IMR-90 (cell line): ENCODE data around the gene DNASE2B. TPM values are rescaled to one million over a fixed set of nuclear protein-coding genes. Genes with fewer than 3 reads are reported as not detected.

Source experiments
- ATAC-seq: fragments of 200-7000 bp; cut with Tn5 transposase; 2 replicates; pipeline ENCODE4 v1.9.1; 2020; ENCODE audit warnings: low read depth, mild to moderate bottlenecking, moderate library complexity
- BruUV-seq: library from RNA; stranded (reverse); fragments of 400-500 nt; replicated peaks from 2 replicates; lab custom pipeline; 2021; lab: Mats Ljungman, UMichigan
- CTCF ChIA-PET: fragments of 300-600 bp; formaldehyde crosslinking; extraction: SDS; loops from one replicate; lab custom pipeline; 2021; ENCODE audit warnings: antibody characterized with exemption; lab: Yijun Ruan, JAX
- POLR2A ChIA-PET: fragments of 300-600 bp; sonication (Branson Sonifier 250); formaldehyde crosslinking; loops from one replicate; lab custom pipeline; 2022; ENCODE audit warnings: antibody characterized with exemption; ENCODE audit not compliant: unreplicated experiment; lab: Charles Lee
- DNase-seq: peaks from one replicate; pipeline ENCODE4 v3.0.0; 2013
- H2AFZ ChIP-seq: replicated peaks from 2 replicates; pipeline ENCODE3; 2013; ENCODE audit warnings: low read length, mild to moderate bottlenecking; ENCODE audit not compliant: poor library complexity
- H2AK5ac ChIP-seq: 2 replicates; pipeline ENCODE4 v1.6.1; 2013; ENCODE audit warnings: low read depth, low read length, inconsistent platforms
- H2AK9ac ChIP-seq: replicated peaks from 2 replicates; pipeline ENCODE3; 2013; ENCODE audit warnings: mild to moderate bottlenecking, low read depth, low read length, moderate library complexity; ENCODE audit not compliant: poor library complexity
- H2BK120ac ChIP-seq: 2 replicates; pipeline ENCODE4 v1.6.1; 2013; ENCODE audit warnings: low read depth, low read length, inconsistent platforms
- H2BK15ac ChIP-seq: 3 replicates; pipeline ENCODE4 v1.6.1; 2013; ENCODE audit warnings: low read depth, low read length, inconsistent platforms
- H2BK20ac ChIP-seq: 2 replicates; pipeline ENCODE4 v1.6.1; 2013; ENCODE audit warnings: low read depth, mild to moderate bottlenecking, inconsistent platforms, low read length, moderate library complexity
- H2BK5ac ChIP-seq: 2 replicates; pipeline ENCODE4 v1.6.1; 2013; ENCODE audit warnings: mild to moderate bottlenecking, low read depth, low read length, inconsistent platforms; ENCODE audit not compliant: poor library complexity, severe bottlenecking
- H3K14ac ChIP-seq: replicated peaks from 2 replicates; pipeline ENCODE4 v1.6.1; 2013; ENCODE audit warnings: low read depth, low read length, inconsistent platforms
- H3K18ac ChIP-seq: 2 replicates; pipeline ENCODE4 v1.6.1; 2013; ENCODE audit warnings: low read depth, low read length, control low read depth
- H3K23ac ChIP-seq: 2 replicates; pipeline ENCODE4 v1.6.1; 2013; ENCODE audit warnings: low read depth, low read length, inconsistent platforms
- H3K27ac ChIP-seq: 2 replicates; pipeline ENCODE4 v1.5.1; 2013; ENCODE audit warnings: mild to moderate bottlenecking, control low read depth, low read length; ENCODE audit not compliant: insufficient read depth
- H3K27me3 ChIP-seq: 2 replicates; pipeline ENCODE4 v1.6.1; 2013; ENCODE audit warnings: low read length; ENCODE audit not compliant: control insufficient read depth, insufficient read depth
- H3K36me3 ChIP-seq: 2 replicates; pipeline ENCODE4 v1.6.1; 2013; ENCODE audit warnings: low read length, mixed read lengths; ENCODE audit not compliant: control insufficient read depth, insufficient read depth
- H3K4ac ChIP-seq: 2 replicates; pipeline ENCODE4 v1.6.1; 2013; ENCODE audit warnings: low read depth, low read length, inconsistent platforms
- H3K4me1 ChIP-seq: 2 replicates; pipeline ENCODE4 v1.6.1; 2013; ENCODE audit warnings: low read length, mixed read lengths; ENCODE audit not compliant: control insufficient read depth, insufficient read depth
- H3K4me2 ChIP-seq: 2 replicates; pipeline ENCODE4 v1.6.1; 2013; ENCODE audit warnings: low read depth, mild to moderate bottlenecking, control low read depth, low read length, moderate library complexity
- H3K4me3 ChIP-seq: 2 replicates; pipeline ENCODE4 v1.5.1; 2013; ENCODE audit warnings: low read depth, mild to moderate bottlenecking, control low read depth, low read length, moderate library complexity; ENCODE audit not compliant: insufficient read depth
- H3K56ac ChIP-seq: 2 replicates; pipeline ENCODE4 v1.6.1; 2013; ENCODE audit warnings: low read length, inconsistent platforms; ENCODE audit not compliant: insufficient read depth; ENCODE audit errors: extremely low read depth
- H3K79me1 ChIP-seq, 2 experiments: 2 replicates each; pipeline ENCODE4 v1.6.1; 2013; ENCODE audit warnings: low read length in 2 of 2, inconsistent platforms in 1 of 2, low read depth in 1 of 2
- H3K9ac ChIP-seq: 2 replicates; pipeline ENCODE4 v1.6.1; 2013; ENCODE audit warnings: low read depth, low read length, control low read depth
- H3K9me1 ChIP-seq: 2 replicates; pipeline ENCODE4 v1.6.1; 2013; ENCODE audit warnings: low read length, inconsistent platforms; ENCODE audit not compliant: insufficient read depth
- H3K9me3 ChIP-seq: 2 replicates; pipeline ENCODE4 v1.6.1; 2013; ENCODE audit warnings: low read length; ENCODE audit not compliant: control insufficient read depth, insufficient read depth
- H4K20me1 ChIP-seq: 2 replicates; pipeline ENCODE4 v1.6.1; 2013; ENCODE audit warnings: low read length, inconsistent platforms; ENCODE audit not compliant: insufficient read depth
- H4K5ac ChIP-seq: 2 replicates; pipeline ENCODE4 v1.6.1; 2013; ENCODE audit warnings: mild to moderate bottlenecking, low read depth, low read length, control low read depth
- H4K8ac ChIP-seq, 2 experiments: 2 replicates each; pipeline ENCODE4 v1.6.1; 2013; ENCODE audit warnings: low read depth in 2 of 2, low read length in 2 of 2, control low read depth in 1 of 2, inconsistent platforms in 1 of 2
- H4K91ac ChIP-seq: 2 replicates; pipeline ENCODE4 v1.6.1; 2013; ENCODE audit warnings: low read depth, low read length, inconsistent platforms; ENCODE audit not compliant: insufficient read depth
- RAD21 ChIP-seq: IDR thresholded peaks from 2 replicates; pipeline ENCODE4 v1.6.1; 2012; ENCODE audit warnings: low read length, improper control_type of control experiment
- RFX5 ChIP-seq: IDR thresholded peaks from 2 replicates; pipeline ENCODE4 v1.8.0; 2012; ENCODE audit warnings: low read depth, mild to moderate bottlenecking, low read length, moderate library complexity
- WGBS, 2 experiments: methylation state at CpG; one replicate each; pipeline versions ENCODE4 v1.1.5 to v1.1.7; 2013; ENCODE audit warnings: missing lambda C conversion rate in 2 of 2; ENCODE audit not compliant: insufficient read length in 1 of 2; ENCODE audit errors: extremely low coverage in 2 of 2; 5-methylcytosine and 5-hydroxymethylcytosine counted together
- dilution Hi-C: fragments of 300-500 bp; cut with HindIII; formaldehyde crosslinking; loops from one replicate; pipeline ENCODE4 v1.14.3; 2018; ENCODE audit warnings: low sequenced_read_pairs; ENCODE audit not compliant: unreplicated experiment
- in situ Hi-C: fragments of 300-500 bp; cut with MboI; formaldehyde crosslinking; loops from 3 replicates; pipeline ENCODE4 v1.14.3; 2019; ENCODE audit warnings: low sequenced_read_pairs, inconsistent platforms, mixed read lengths
- intact Hi-C: fragments of 100-400 bp; cut with micrococcal nuclease; formaldehyde crosslinking; loops from 2 replicates; pipeline ENCODE4 v1.10.0; 2022
- polyA plus RNA-seq, 3 experiments: library from polyadenylated mRNA; depleted of rRNA; stranded (reverse); fragments of >200 nt; gene quantifications; 2 replicates each; pipeline ENCODE4 v1.2.3, GENCODE V29; 2012; ENCODE audit warnings: low replicate concordance in 1 of 3
- total RNA-seq: library from RNA; depleted of rRNA; stranded (reverse); fragments of >200 nt; gene quantifications from 2 replicates; pipeline ENCODE4 v1.2.3, GENCODE V29; 2012

The DNASE2B gene
- total and polyA plus RNA-seq, 2 of the 4 experiments (the other 2 are of a cell fraction): not detected

DNA sequence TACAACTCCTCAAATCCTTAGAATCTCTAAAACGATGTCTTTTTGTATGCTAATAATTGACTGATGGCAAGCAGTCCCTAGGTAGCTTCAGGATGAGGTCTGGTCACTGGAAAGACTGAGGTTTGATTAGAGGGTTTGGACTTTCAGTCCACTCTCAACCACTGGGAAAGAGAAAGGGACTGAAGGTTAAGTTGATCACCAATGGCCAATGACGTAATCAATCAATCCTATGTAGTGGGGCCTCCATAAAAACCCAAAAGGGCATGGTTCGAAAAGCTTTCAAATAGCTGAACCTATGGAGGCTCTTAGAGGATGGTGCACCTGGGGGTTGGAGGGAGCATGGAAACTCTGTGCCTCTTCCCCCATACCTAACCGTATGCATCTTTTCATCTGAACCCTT lies 39.6 kb upstream of the DNASE2B start:
- DNase-seq: no peak
- in situ Hi-C loops (no loop called here), dilution Hi-C loops (no loop called here), intact Hi-C loops (no loop called here)
- CTCF ChIA-PET: interaction anchor here (0.5 kb wide), 1 partner anchor 77 kb away, joined by 3 read pairs; no protein-coding TSS in a partner anchor
- no peak overlapping the region for H2BK15ac ChIP-seq
- H3K4ac ChIP-seq: no peak overlapping the region
- ATAC-seq: no peak
- H3K18ac ChIP-seq: no peak overlapping the region
- H3K79me1 ChIP-seq: no peaks in the 10 kb centered on the region
- no peaks in the 10 kb centered on the region for H4K20me1 ChIP-seq
- H3K23ac ChIP-seq: no peak overlapping the region
- no peaks in the 10 kb centered on the region for H3K36me3 ChIP-seq
- no peak overlapping the region for H2BK20ac ChIP-seq
- no peak overlapping the region for H2AFZ ChIP-seq
- H4K8ac ChIP-seq: no peak overlapping the region
- H3K4me1 ChIP-seq: peaks cover 7% of the 10 kb centered on the region
- H2BK5ac ChIP-seq: no peak overlapping the region
- H3K27ac ChIP-seq: no peak overlapping the region
- no peak overlapping the region for H3K14ac ChIP-seq
- no peak overlapping the region for H4K5ac ChIP-seq
- WGBS, 2 experiments: no CpG with 5 or more reads among the region's 4 CpGs
- no peak overlapping the region for H3K4me3 ChIP-seq
- H4K91ac ChIP-seq: no peak overlapping the region
- H3K9me3 ChIP-seq: peaks cover 2% of the 10 kb centered on the region; the same call in 1 of the 2 replicates
- no peak overlapping the region for H3K56ac ChIP-seq
- TF ChIP-seq RAD21: no peak
- no peak for TF ChIP-seq RFX5
- H2AK9ac ChIP-seq: no peak overlapping the region
- no peaks in the 10 kb centered on the region for H3K9me1 ChIP-seq
- BruUV-seq: no TSS peak
- H3K27me3 ChIP-seq: no peaks in the 10 kb centered on the region
- no peak overlapping the region for H2AK5ac ChIP-seq
- POLR2A ChIA-PET: no interaction called here
- H3K9ac ChIP-seq: no peak overlapping the region
- no peak overlapping the region for H2BK120ac ChIP-seq
- H3K4me2 ChIP-seq: no peak overlapping the region
